ENCODE measurements around the gene SLC19A3.
"Not testable (repeated sequence)": the region's sequence is repeated elsewhere in the genome, so short reads cannot be mapped to it uniquely, and the experiment has no call there.

The SLC19A3 gene

DNA sequence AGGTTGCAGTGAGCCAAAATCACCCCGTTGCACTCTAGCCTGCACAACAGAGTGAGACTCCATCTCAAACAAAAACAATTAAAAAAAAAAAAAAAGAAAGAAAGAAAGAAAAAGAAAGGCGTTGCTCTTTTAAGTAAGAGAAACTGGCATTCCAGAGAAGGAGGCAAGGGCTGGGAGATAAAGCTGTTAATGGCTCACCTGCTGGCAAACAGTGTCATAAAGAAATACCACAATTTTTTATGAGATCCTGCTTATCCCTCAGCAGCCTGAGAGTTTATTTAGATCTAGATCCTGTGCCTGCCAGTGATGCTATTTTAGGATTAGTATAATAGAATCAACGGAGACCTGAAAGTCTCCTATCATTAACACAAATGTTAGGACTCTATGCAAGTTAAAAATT, 16.3 kb downstream of the SLC19A3 start:
- DNase-seq: no peak

DNA sequence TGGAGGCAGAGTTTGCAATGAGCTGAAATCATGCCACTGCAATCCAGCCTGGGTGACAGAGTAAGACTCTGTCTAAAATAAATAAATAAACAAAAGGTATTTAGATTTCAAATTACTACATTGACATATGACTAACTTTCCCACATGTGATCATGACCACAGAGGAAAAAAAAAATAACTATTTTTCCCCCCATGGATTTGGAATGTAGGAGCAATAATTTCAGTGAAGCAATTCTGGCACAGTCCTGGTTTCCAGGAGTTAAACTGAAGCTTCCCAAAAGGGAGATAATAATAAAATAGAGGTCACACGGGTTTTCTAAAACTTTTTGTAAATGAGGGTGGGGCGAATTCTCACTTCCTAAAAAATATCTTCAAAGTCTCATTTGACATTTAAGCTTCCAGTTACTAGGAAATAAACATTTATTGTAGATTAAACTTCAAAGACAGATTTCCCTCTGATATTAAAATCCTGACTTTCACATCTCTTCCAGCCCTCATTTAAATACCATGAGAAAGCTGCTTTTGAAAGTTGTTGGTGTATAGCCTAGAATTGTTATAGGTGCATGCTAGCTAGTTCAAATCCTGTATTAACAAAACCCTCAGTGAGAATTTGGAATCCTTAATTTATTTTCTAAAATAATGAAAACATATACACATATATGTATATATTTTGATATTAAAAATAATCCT, 20.7 kb downstream of the SLC19A3 start:
- DNase-seq: no peak

DNA sequence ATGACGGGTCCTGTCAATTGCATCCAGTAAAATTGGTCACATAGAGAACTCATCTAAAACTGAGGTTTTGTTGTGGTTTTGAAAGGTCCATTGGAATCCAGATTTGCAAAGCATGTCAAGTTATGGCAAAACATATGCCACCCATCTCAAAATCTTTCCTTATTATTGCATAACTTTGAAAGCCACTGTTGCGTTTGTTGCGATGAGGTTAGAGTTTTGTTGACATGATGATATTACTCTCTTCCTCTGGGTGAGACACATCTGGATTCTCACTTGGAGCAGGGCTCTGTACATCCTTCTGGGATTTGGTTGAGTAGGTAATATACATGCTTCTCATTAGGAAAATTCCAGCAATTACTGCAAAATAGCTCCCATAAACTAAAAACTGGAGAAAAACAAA, 30.6 kb downstream of the SLC19A3 start:
- no peak for DNase-seq

DNA sequence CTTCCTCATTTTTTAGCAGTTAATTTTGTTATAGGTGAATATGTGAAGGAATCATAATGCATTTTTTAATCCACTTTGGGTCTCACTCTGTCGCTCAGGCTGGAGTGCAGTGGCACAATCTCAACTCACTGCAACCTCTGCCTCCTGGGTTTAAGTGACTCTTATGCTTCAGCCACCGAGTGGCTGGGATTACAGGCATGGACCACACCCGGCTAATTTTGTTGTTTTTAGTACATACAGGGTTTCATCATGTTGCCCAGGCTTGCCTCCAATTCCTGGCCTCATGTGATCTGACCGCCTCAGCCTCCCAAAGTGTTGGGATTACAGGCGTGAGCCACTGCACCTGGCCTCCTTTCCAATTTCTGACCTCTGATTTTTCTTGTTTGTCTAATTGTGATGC, 33.6 kb downstream of the SLC19A3 start:
- DNase-seq: no peak

DNA sequence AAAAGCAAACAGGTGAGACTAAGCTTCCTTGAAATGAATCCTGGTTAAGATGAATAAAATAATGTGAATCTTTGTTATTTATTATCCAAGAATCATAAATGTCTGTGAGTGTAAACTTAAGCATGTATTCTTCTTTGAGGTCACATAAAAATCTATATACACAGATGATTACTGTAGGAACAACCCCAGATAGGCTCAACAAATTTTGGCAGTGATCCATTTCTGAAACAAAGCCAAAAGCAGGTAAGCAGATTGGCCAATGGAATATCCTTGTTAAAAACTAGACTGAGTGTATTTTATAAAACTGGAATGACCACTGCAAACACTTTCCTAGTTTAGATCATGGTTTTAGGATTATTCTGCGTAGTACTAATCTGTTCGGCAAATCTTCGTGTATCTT, 39.9 kb downstream of the SLC19A3 start:
- DNase-seq: no peak

DNA sequence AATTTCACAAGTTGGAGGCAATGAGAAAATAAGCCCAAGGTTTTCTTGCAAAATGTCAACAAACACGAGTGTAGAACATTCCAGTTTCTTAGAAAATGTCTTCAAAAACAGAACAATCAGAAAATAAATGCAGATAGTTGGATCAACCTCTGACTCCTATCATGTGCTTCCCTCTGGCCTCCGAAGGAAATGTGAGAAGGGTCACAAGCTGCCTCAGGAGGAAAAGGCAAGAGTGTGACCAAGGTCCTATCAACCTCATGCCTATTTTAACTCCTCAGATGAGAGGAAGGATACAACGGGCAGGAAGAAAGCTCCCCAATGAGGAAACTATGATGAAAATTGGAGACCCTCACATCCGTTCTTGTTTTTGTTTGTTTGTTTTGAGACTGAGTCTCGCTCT, 43.3 kb downstream of the SLC19A3 start:
- no peak for DNase-seq

DNA sequence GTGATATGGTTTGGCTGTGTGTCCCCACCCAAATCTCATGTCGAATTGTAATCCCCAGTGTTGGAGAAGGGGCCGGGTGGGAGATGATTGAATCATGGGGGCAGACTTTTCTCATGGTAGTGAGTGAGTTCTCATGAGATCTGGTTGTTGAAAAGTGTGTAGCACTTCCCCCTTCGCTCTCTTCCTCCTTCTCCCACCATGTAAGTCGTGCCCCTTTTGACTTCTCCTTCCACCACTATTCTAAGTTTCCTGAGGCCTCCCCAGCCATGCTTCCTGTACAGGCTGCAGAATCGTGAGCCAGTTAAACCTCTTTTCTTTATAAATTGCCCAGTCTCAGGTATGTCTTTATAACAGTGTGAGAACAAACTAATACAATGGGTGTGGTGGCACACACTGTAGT, 44.2 kb downstream of the SLC19A3 start:
- DNase-seq: not testable (repeated sequence)

DNA sequence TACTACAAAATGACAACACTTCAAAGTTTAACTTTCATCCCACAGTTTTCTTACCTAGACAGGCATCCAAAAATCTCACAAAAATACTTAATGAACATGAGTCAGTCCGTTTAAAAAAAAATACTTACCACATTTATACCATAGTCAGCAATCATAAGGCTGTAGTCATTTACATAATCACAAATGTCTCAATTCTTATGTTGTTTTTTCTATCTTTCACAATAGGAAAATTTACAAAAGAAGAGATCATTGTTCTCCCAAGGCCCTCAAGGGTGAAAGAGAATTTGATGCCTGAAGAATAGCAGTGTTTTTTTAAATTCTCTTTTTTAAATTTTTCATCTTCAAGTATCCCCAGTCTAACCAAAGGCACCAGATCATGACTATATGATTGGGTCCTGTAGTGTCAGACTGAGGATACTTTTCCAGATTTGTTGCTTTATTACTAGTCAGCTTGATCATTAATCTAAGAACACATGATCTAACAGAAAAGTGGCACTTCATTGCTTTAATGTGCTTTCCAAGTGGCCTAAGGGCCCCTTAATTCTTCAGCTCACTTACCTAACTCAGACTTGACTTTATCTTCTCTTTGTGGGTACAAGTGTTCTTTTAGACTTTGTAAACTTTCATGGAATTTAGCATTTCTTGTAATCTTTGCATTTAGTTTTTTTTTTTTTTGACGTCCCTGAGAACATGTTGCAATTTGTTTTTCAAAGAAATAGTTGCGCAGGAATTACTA, 46.5 kb downstream of the SLC19A3 start:
- no peak for DNase-seq

DNA sequence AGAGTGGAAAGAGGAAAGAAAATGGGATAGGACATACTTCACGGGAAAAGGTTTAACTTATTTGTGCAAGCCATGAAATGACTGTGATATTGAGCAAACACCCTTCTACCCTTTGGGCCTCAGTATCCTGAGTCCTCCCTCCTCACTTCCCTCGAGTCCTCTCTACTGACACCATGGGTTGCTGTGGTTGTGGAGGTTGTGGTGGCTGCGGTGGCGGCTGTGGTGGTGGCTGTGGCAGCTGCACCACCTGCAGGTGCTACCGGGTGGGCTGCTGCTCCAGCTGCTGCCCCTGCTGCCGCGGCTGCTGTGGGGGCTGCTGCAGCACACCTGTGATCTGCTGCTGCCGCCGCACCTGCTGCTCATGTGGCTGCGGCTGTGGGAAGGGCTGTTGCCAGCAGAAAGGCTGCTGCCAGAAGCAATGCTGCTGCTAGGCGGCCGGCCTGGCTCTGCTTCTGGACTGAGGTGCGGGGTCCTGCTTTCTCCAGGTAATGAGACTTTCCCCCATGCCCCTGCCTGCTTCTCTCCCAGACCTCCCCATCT, 51.1 kb downstream of the SLC19A3 start, which contains the start of gene SCYGR5:
Gene SCYGR5 (plus strand): TSS at position 174 of the 540 bp plus-strand sequence. CDS start 0 bp downstream, at position 174.
- not testable (repeated sequence) for DNase-seq

DNA sequence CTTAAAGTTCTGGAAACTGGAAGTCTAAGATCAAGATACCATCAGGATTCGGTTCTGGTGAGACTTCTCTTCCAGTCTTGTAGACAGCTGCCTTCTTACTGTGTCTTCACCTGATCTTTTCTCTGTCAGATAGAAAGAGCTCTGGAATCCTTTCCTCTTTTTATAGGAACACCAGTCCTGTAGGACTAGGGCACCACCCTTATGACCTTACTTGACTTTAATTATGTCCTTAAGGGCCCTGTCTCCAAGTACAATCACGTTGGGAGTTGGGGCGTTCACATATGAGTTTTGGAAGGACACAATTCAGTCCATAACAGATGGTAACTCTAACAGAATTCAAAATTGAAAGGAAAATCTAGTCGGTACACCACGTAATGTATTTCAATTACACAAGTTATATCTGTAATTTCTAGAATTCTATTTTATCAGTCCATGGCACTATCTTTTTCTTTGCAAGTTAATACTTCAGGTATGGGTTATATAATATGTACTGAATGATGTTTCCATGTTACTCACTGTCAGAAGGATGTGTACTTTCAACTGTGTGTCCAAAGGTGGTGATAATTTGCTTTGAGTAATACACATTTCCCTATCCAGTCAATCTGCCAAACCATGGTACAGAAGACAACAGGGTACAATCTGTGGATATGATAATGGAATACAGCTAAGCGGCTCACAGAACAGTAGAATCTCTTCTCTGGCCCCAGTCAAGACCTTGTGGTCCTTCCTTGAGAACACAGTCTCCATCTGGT, 52.5 kb downstream of the SLC19A3 start:
- DNase-seq: no peak

DNA sequence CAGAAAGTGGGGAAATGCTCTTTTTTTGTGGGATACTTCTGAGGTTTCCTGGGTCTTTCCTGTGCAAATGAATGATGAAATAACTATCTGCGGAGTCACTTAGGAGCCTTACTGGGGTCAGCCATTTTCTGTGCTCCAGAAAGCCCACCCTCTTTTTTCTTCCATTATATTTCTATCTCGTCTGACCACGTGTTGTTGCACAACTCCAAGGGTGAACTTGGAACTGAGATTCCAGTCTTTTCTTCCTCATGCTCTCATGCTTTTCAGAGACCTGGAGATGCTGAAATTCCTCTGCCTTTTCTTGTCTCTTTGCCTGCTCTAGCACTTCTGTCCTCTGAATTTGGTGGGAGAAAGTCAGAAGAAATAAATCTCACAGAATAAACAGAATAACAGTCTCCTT, 56.0 kb downstream of the SLC19A3 start:
- DNase-seq: no peak

DNA sequence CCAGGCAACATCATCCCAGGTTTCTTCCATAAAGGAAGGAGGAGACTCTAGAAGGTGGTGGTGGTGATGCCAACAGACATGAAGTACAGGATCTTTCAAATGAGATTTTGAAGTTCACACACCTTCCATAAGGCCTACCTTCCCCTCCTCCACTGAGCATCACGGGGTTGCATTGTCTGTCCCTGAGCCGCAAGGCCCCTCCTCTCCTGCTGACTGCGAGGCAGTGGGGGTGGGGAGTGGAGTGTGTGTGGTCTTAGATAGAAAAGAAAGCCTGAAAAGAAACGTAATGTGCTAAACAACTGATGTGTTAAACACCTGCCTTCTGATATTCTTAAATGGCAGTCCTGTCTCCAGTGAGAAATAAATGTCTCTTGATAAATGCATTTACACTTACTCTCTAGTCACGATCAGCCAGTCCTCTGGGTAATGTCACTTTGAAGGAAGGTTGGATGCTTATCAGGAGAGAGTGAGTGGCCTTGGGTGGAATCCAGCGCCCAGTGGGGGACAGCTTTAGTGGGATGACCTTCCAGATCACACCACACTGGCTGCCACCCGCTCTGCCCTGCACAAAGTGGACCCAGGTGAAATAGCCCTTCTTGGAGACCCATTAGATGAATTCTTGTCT, 56.7 kb downstream of the SLC19A3 start:
- DNase-seq: no peak

DNA sequence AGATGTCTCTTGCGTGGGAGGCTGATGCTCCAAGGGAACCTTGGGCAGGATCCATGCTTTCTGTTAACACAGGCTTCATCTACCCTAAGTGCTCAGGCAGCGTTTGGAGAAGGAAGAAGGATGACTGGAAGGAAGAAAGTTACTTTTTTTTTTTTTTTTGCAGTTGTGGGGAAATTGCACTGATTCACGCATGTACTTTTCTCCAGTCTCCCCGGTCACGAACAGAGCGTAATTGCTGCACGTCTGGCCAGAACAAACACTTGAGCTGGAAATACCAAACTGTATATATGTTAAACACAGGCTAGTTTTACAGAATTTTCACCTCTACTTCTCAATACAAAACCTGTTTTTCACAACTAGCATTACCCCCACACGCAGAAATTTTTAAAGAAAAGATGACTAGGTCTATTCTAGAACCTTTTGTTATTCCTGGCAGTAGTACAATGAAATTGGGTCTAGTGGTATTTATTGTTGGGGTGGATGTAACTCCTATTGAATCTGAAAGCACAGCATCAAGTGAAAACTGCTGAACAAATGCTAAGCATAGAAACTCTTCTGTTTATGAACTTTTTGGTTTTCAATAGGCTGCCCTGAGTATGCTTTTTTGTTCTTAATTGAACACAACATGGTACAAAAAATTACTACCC, 60.5 kb downstream of the SLC19A3 start:
- DNase-seq: no peak

DNA sequence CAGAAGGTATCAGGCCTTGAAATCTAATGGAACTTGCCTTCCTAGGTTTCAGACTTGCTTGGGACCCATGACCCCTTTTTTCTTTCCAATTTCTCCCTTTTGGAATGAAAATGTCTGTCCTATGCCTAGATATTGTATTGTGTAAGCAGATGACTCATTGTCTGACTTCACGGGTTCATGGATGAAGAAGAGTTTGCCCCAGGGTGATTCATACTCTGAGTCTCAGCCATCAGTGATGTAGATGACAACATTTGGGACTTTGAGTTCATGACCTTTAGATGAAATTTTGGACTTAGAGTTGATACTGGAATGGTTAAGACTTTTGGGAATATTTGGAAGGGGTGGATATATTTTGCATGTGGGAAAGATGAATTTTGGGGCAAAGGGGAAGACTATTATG, 62.4 kb downstream of the SLC19A3 start:
- no peak for DNase-seq

DNA sequence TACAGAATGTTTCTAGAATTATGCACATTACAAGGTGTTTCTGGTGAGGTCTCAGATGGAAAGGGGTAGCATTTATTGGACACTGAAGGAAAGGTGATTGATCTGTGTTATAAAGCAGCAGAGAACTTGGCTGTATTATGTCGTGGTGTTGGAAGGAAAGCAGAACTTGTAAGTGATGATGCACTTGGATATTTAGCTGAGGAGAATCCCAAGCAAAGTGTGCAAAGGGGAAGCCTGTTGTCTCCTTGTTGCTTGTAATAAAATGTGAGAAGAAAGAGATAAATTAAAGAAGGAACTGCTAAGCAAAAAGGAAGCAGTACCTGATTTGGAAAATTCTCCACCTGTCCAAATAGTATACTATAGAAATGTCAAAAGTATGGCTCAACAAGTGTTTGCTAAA, 63.4 kb downstream of the SLC19A3 start:
- no peak for DNase-seq

DNA sequence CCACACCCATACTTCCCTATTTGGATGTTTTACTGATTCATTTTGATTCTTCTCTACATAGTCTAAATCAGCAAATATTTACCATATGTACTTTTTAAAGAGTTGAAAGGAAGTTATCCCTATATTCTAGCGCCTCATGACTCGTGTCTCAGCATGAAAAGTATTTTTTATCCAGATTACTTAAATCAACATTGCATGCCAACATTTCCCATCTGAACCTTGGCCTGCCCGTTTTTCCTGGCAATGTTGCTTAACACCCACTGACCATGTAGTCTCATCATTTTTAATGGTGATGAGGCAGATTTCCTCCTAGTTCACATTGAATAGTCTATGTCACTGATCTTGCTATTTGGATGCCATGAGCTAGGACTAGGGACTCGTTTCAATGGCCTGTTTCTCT, 64.4 kb downstream of the SLC19A3 start:
- no peak for DNase-seq

DNA sequence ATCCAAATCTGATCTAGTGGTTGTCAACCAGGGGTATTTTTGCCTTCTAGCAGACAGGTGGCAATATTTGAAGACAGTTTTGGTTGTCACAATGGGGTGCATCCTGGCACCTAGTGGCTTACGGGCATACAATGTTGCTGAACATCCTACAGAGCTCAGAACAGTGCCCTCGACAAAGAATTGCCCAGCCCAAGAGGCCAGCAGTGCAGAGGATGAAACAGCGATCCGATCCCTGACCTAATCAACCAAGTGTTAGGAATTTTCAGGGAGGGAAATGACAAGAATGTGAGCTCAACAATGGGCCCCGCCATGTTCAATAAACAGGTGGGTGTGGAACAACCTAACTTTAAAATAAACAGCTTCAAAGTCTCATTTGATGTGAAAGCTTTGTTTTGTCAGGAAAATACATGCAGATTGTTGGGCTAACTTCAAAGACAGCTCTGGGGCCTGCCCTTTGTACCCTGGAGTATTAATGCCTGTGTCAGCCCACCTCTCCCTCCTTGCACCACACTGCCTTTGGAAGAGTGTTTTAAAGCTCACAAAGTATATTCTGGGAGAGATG, 73.8 kb downstream of the SLC19A3 start:
- DNase-seq: no peak

DNA sequence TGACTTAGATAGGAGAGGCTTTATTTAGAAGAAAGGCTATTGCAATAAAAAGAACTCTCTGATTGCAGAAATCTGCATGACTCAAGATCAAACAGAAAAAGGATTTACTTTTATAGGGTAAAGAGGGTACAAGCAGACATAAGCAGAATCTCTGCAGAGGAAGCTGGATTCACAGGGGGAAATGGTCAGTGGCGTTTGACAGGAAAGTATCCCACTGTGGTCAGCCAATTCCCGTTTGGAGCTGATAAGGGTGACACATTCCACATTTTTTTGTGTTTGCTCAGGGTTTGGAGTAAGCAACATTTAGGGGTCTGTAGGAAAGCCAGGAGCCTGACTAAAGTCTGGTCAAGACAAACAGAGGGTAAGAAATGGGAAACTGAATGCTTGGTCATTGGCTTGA, 75.2 kb downstream of the SLC19A3 start:
- no peak for DNase-seq

DNA sequence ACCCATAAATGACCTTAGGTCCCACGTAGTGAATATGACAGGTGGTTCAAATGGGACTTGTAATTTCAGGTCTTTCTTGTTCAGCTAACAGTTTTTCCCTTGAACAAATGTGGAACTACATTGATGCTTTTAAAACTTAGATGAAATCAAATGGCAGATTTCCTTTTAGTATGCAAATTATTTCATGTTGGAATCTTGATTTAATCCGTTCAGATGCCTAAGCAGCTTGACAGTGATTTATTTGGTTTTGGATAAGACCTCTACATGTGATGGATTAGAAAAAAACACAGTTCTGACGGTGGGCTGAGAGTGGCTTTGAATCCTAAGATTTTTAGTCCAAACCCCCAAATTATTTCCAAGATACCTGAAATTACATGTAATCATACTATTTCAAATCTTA, 83.6 kb downstream of the SLC19A3 start:
- no peak for DNase-seq

All from NCI-H69 (cell line).